SU-DHL-6 (cell line): ENCODE measurements around the gene MCF2L2.

ENCODE experiments used
- H2AFZ ChIP-seq: fragments of 200-600 bp; sonication (generic); 2 replicates; pipeline ENCODE4 v1.6.1; 2014; ENCODE audit warnings: low read depth, mild to moderate bottlenecking, moderate library complexity, mixed read lengths, antibody characterized with exemption, low read length; ENCODE audit not compliant: severe bottlenecking
- H3F3A ChIP-seq: fragments of 200-600 bp; shearing (Covaris generic); 2 replicates; pipeline ENCODE4 v1.6.0; 2016; ENCODE audit warnings: antibody characterized with exemption, mild to moderate bottlenecking; ENCODE audit not compliant: insufficient read depth
- H3K27ac ChIP-seq: fragments of 200-600 bp; sonication (generic); 2 replicates; pipeline ENCODE4 v1.5.1; 2016; ENCODE audit warnings: low read depth, mild to moderate bottlenecking, low read length, moderate library complexity, mixed read lengths
- H3K27me3 ChIP-seq: fragments of 200-600 bp; sonication (generic), shearing (Covaris generic); 2 replicates; pipeline ENCODE4 v1.6.0; 2014; ENCODE audit warnings: mild to moderate bottlenecking, low read length
- H3K36me3 ChIP-seq: fragments of 200-600 bp; sonication (generic); 2 replicates; pipeline ENCODE4 v1.6.1; 2014; ENCODE audit warnings: mild to moderate bottlenecking, low read length, mixed read lengths
- H3K4me2 ChIP-seq: fragments of 300-600, 200-600 bp; shearing (Covaris generic), sonication (generic); 2 replicates; pipeline ENCODE4 v1.6.0; 2014; ENCODE audit warnings: low read length, low read depth, mild to moderate bottlenecking; ENCODE audit not compliant: poor library complexity, severe bottlenecking
- H3K4me3 ChIP-seq: fragments of 200-600 bp; sonication (generic); 2 replicates; pipeline ENCODE4 v1.5.1; 2014; ENCODE audit warnings: antibody characterized with exemption, low read length, mild to moderate bottlenecking, mixed read lengths; ENCODE audit not compliant: insufficient read depth, poor library complexity, severe bottlenecking
- H3K79me2 ChIP-seq: fragments of 200-600 bp; sonication (generic); 2 replicates; pipeline ENCODE4 v1.6.1; 2014; ENCODE audit warnings: mild to moderate bottlenecking, low read length, moderate library complexity; ENCODE audit not compliant: insufficient read depth
- H3K9ac ChIP-seq: fragments of 200-600 bp; sonication (generic); 2 replicates; pipeline ENCODE4 v1.7.0; 2014; ENCODE audit warnings: mild to moderate bottlenecking, low read length
- H3K9me2 ChIP-seq: fragments of 200-600 bp; sonication (generic); replicated peaks from 2 replicates; pipeline ENCODE4 v1.6.1; 2014; ENCODE audit warnings: low read length; ENCODE audit not compliant: insufficient read depth
- H3K9me3 ChIP-seq: fragments of 200-600 bp; sonication (generic); 2 replicates; pipeline ENCODE4 v1.6.1; 2014; ENCODE audit warnings: low read length, mixed read lengths; ENCODE audit not compliant: insufficient read depth
- H4K20me1 ChIP-seq: fragments of 200-600 bp; sonication (generic); 2 replicates; pipeline ENCODE4 v1.6.1; 2014; ENCODE audit warnings: low read depth, mild to moderate bottlenecking, antibody characterized with exemption, low read length, moderate library complexity, mixed read lengths
- EZH2phosphoT487 ChIP-seq: fragments of 200-600 bp; sonication (generic), shearing (Covaris generic); conservative IDR thresholded peaks from 2 replicates; pipeline ENCODE4 v1.6.1; 2018; ENCODE audit warnings: mild to moderate bottlenecking, antibody characterized with exemption, low read length, moderate library complexity, mixed read lengths
- TF ChIP-seq, protein P1 (sequence below): fragments of 200-600 bp; sonication (generic); IDR thresholded peaks from one replicate; pipeline ENCODE4 v1.5.1; 2017; ENCODE audit warnings: antibody characterized with exemption, mild to moderate bottlenecking, low read length, moderate library complexity; ENCODE audit not compliant: insufficient read depth, poor library complexity, severe bottlenecking

MCF2L2 gene

DNA sequence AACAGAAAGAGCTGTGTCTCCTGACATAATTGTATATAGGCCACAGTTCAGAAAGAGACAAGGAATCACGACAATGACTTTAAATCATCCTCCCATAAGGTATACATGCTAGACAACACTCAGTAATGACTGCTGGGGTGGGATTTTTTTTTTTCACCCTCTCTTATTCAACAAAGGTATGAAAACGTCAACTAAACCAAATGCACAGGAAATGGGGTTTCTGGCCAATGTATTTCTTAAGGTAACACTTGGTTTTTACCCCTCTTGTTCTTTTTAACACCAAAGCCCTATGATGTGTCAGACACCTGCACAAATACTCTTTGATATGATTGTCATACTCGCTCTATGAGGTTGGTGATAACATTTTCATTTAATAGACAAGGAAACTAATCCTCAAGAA is 78.3 kb downstream of the MCF2L2 start:
- Histone ChIP-seq H3K4me2 (no peak overlapping the region), H3K27ac (no peak overlapping the region), H3K36me3 (no peaks in the 10 kb centered on the region), H3K9me2 (no peaks in the 10 kb centered on the region), H3K4me3 (no peak overlapping the region), H4K20me1 (no peaks in the 10 kb centered on the region), H3K79me2 (no peaks in the 10 kb centered on the region), H3K9me3 (no peaks in the 10 kb centered on the region), H3K9ac (no peak overlapping the region), H3K27me3 (no peaks in the 10 kb centered on the region), H2AFZ (no peak overlapping the region), H3F3A (no peaks in the 10 kb centered on the region)
- TF ChIP-seq EZH2phosphoT487 = no peak
- TF ChIP-seq, protein P1, sequence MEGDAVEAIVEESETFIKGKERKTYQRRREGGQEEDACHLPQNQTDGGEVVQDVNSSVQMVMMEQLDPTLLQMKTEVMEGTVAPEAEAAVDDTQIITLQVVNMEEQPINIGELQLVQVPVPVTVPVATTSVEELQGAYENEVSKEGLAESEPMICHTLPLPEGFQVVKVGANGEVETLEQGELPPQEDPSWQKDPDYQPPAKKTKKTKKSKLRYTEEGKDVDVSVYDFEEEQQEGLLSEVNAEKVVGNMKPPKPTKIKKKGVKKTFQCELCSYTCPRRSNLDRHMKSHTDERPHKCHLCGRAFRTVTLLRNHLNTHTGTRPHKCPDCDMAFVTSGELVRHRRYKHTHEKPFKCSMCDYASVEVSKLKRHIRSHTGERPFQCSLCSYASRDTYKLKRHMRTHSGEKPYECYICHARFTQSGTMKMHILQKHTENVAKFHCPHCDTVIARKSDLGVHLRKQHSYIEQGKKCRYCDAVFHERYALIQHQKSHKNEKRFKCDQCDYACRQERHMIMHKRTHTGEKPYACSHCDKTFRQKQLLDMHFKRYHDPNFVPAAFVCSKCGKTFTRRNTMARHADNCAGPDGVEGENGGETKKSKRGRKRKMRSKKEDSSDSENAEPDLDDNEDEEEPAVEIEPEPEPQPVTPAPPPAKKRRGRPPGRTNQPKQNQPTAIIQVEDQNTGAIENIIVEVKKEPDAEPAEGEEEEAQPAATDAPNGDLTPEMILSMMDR = no peak

DNA sequence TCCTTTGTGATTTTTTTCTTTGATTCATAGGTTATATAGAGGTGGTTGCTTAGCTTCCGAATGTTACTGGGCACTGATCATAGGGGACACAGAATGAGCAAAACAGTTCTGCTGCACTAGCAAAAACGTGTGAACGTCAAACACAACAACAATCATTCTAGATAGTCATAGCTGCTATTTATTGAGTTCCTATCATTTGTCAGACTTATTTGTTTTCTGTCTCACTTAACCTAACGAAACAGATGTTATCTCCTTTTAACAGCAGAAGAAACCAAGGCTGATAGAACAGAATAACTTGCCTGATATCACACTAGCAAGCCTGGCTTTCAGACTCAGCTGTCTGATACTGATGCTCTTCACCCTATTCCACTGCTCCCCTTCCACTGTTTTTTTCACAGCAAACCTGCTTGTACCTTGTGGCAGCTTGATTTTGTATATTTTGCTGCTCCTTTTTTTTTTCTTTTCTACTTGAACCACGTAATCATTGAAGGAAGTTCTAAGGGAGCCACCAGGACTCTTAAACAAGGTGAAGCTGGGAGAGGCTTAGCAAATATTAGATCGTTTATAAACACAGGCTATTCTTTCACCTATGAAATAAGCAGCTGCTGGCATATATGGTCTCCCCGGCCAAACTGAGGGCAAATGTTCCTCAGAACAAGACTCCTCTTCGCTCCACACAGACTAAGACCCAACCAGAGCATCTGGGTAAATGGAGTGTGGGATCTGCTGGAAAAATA is 78.8 kb downstream of the MCF2L2 start:
- Histone ChIP-seq H3K9me2 (no peaks in the 10 kb centered on the region), H2AFZ (no peak overlapping the region), H3K4me2 (no peak overlapping the region), H3K36me3 (no peaks in the 10 kb centered on the region), H4K20me1 (no peaks in the 10 kb centered on the region), H3K79me2 (no peaks in the 10 kb centered on the region), H3K27ac (no peak overlapping the region), H3K9me3 (no peaks in the 10 kb centered on the region), H3K9ac (no peak overlapping the region), H3F3A (no peaks in the 10 kb centered on the region), H3K4me3 (no peak overlapping the region), H3K27me3 (no peaks in the 10 kb centered on the region)
- no peak for TF ChIP-seq EZH2phosphoT487
- TF ChIP-seq, protein P1 = no peak

DNA sequence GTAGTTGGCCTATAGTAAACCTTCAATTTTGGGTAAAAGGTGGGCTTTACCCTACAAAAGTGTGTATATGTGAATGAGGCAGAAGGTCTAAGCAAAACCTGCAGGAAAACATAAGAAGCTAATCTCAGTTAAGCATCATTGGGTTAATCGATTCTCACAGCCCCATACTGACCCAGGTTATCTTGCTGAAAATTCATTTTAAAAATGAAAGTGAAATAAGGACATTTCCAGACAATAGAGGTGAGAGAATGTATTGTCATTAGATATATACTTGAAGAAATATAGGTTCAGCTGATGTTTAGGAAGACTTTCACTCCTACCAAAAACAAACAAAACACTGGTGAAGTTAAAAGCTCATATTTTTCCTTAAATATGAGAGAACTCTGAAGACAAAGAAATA is 85.6 kb downstream of the MCF2L2 start:
- Histone ChIP-seq H3K79me2 (no peaks in the 10 kb centered on the region), H4K20me1 (no peaks in the 10 kb centered on the region), H3K4me2 (no peak overlapping the region), H3K9me3 (no peaks in the 10 kb centered on the region), H3F3A (no peaks in the 10 kb centered on the region), H3K4me3 (no peak overlapping the region), H3K9ac (no peak overlapping the region), H3K36me3 (no peaks in the 10 kb centered on the region), H3K9me2 (no peaks in the 10 kb centered on the region), H3K27me3 (no peaks in the 10 kb centered on the region; the same call in 1 of the 2 replicates), H2AFZ (no peak overlapping the region), H3K27ac (no peak overlapping the region)
- TF ChIP-seq, protein P1 = no peak
- no peak for TF ChIP-seq EZH2phosphoT487
